GM12891 (cell line): ENCODE data around the gene CSTPP1.

Experiments
- DNase-seq: peaks from one replicate; pipeline ENCODE4 v3.0.0; 2011; ENCODE audit warnings: low spot score; ENCODE audit not compliant: insufficient read length
- FAIRE-seq: peaks from 2 replicates; lab custom pipeline; 2011; peaks lifted over from hg19 to GRCh38; lab: Jason Lieb, UNC
- PAX5 ChIP-seq: IDR thresholded peaks from 2 replicates; pipeline ENCODE4 v1.6.1; 2011; ENCODE audit warnings: low read length, moderate library complexity, mild to moderate bottlenecking; ENCODE audit not compliant: insufficient read depth, severe bottlenecking
- POLR2A ChIP-seq: IDR thresholded peaks from 2 replicates; pipeline ENCODE4 v1.6.1; 2011; ENCODE audit warnings: low read depth, low read length, control low read depth
- POLR2AphosphoS5 ChIP-seq: IDR thresholded peaks from 2 replicates; pipeline ENCODE4 v1.6.1; 2011; ENCODE audit warnings: low read depth, low read length, control low read depth
- POU2F2 ChIP-seq: IDR thresholded peaks from 2 replicates; pipeline ENCODE4 v1.6.1; 2011; ENCODE audit warnings: low read depth, mild to moderate bottlenecking, control low read depth, low read length, moderate library complexity
- SPI1 ChIP-seq: IDR thresholded peaks from 2 replicates; pipeline ENCODE4 v1.6.1; 2011; ENCODE audit warnings: low read depth, low read length, control low read depth
- TAF1 ChIP-seq: IDR thresholded peaks from 2 replicates; pipeline ENCODE4 v1.6.1; 2011; ENCODE audit warnings: low read depth, low read length, control low read depth

Gene CSTPP1

GRCh38 chr11:46905806-46906205, 30.8 kb upstream of the CSTPP1 start:
- no peak for TF ChIP-seq POLR2A
- TF ChIP-seq PAX5 = no peak
- TF ChIP-seq SPI1 = no peak
- TF ChIP-seq POU2F2 = no peak
- no peak for TF ChIP-seq TAF1
- no peak for TF ChIP-seq POLR2AphosphoS5
- DNase-seq (no peak), FAIRE-seq (no peak)

GRCh38 chr11:46906609-46907041, 29.9 kb upstream of the CSTPP1 start:
- TF ChIP-seq TAF1 (no peak), SPI1 (no peak), POLR2AphosphoS5 (no peak), POU2F2 (no peak), POLR2A (no peak), PAX5 (no peak)
- FAIRE-seq = no peak
- DNase-seq = no peak

DNA sequence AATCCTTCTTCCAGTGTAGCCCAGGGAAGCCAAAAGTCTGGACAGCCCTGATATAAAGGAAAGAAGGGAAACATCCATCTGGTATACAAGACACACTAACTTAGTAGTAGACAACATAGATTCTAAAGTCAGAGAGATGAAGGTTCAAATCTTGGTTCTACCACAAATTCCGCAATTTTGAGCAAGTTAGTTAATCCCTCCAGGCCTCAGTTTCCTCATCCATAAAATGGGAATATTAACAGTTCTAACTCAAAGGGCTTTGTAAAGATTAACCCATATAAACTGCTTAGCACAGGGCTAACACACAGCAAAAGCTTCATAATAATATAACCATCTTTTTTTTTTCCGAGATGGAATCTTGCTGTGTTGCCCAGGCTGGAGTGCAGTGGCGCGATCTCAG, 29.0 kb upstream of the CSTPP1 start:
- no peak for DNase-seq
- no peak for FAIRE-seq
- no peak for TF ChIP-seq POLR2AphosphoS5
- no peak for TF ChIP-seq SPI1
- TF ChIP-seq POU2F2 = no peak
- no peak for TF ChIP-seq TAF1
- TF ChIP-seq POLR2A = no peak
- TF ChIP-seq PAX5 = no peak

GRCh38 chr11:46912526-46913150, 23.9 kb upstream of the CSTPP1 start:
- FAIRE-seq (no peak), DNase-seq (no peak)
- TF ChIP-seq PAX5 (no peak), POU2F2 (no peak), SPI1 (no peak), POLR2AphosphoS5 (no peak), TAF1 (no peak), POLR2A (no peak)

DNA sequence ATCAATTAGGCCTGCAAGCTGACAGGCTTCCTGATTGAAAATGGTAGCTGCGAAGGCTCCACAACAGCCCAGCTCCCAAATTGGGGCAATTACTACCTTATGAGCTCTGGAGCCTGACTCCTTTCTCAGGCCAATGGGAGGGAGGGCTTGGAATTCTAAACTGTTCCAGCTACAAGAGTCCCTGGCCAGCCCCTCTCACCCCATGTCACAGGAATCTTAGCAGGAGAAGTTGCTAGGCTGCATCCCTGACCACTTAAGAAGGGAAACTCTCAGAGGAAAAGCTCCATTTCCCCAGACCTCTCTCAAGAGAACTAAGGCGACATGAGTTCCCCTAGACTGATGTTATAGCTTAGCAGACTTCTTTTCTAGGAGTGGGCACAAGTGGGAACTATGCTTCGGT, 23.1 kb upstream of the CSTPP1 start:
- TF ChIP-seq PAX5 (no peak), TAF1 (no peak)
- no peak for FAIRE-seq
- DNase-seq = no peak

GRCh38 chr11:46914363-46914762, 22.2 kb upstream of the CSTPP1 start:
- TF ChIP-seq POLR2A (no peak), PAX5 (no peak), TAF1 (no peak), SPI1 (no peak), POU2F2 (no peak), POLR2AphosphoS5 (no peak)
- DNase-seq = no peak
- FAIRE-seq = no peak

GRCh38 chr11:46914910-46915309, 21.7 kb upstream of the CSTPP1 start:
- no peak for TF ChIP-seq SPI1
- no peak for TF ChIP-seq PAX5
- TF ChIP-seq TAF1 = no peak
- no peak for TF ChIP-seq POLR2A
- no peak for TF ChIP-seq POLR2AphosphoS5
- TF ChIP-seq POU2F2 = no peak
- FAIRE-seq (no peak), DNase-seq (no peak)

- TF ChIP-seq POLR2AphosphoS5 (no peak), POU2F2 (no peak), SPI1 (no peak), TAF1 (no peak), POLR2A (no peak), PAX5 (no peak)
- FAIRE-seq (no peak), DNase-seq (peak; percentile 43)
Observed at GRCh38 chr11:46916286-46917108, 20.1 kb upstream of the CSTPP1 start.

DNA sequence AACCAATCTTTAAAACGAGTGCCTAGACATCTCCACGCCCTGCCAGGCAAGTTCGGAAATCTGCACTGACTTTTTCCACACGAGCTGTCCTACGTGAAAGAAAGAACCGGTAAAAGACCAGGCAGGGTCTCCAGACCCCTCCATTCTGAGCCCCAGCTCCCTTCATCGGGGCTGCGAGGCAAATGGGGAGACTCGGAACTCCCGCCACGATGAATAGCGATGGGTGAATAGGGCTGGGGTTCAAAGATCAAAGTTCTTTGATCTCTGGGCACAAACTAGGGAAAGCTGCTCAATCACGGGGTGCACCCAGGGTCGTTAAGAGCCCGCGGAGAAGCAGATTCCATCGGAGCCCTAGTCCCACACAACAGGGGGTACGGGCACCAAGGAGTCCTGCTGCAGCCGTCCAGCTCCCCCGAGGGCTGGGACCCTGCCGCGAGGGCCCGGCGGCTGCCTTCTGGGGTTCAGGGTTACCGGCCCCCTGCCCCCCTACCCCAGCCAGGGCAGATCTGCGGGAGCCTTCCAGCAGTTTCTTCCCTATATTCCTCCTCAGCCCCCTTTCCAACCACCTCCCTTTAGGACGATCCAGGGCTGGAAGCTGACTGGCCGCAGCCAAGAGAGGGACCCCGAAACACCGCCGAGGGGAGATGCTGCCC, 19.3 kb upstream of the CSTPP1 start:
- FAIRE-seq (no peak), DNase-seq (no peak)
- no peak for TF ChIP-seq SPI1
- no peak for TF ChIP-seq TAF1
- no peak for TF ChIP-seq POU2F2
- no peak for TF ChIP-seq POLR2A
- TF ChIP-seq POLR2AphosphoS5 = no peak
- TF ChIP-seq PAX5 = no peak

- FAIRE-seq (no peak), DNase-seq (no peak)
- TF ChIP-seq POLR2A (no peak), TAF1 (no peak), POU2F2 (no peak), PAX5 (no peak), POLR2AphosphoS5 (no peak), SPI1 (no peak)
Observed at GRCh38 chr11:46917762-46918082, 18.8 kb upstream of the CSTPP1 start.
